Measurements from ENCODE around the gene GRID1. TPM values are rescaled to one million over a fixed set of nuclear protein-coding genes. Genes with fewer than 3 reads are reported as not detected.

The GRID1 gene
- total RNA-seq, 1 donor from 2014 or later, result 7.1 TPM

DNA sequence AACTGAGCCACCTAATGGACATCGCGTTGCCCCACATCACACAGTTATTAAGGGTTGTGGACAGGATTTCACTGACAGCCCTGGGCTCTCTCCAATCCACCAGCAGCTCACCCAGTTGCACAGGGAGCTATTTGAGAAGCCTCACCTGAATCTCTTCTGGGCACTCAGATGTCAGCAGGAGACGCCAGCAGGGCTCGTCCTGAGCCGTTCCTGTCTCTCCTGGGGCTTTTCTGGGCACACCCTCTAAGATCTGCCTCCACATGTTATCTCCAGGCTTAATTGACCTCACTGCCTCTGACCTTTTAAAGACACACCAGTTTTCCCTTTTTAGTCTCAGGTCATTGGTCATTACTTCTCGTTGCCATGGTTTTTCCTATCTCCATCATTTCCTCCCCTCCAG, 63.0 kb downstream of the GRID1 start:
- no peak for DNase-seq (ENCODE audit: extremely low spot score in 2 of 2)
- H3K9me3 ChIP-seq, result no peaks in the 10 kb centered on the region
- no peak for TF ChIP-seq POLR2A (IDR thresholded peaks at IDR 0.05)
- TF ChIP-seq, protein P1, sequence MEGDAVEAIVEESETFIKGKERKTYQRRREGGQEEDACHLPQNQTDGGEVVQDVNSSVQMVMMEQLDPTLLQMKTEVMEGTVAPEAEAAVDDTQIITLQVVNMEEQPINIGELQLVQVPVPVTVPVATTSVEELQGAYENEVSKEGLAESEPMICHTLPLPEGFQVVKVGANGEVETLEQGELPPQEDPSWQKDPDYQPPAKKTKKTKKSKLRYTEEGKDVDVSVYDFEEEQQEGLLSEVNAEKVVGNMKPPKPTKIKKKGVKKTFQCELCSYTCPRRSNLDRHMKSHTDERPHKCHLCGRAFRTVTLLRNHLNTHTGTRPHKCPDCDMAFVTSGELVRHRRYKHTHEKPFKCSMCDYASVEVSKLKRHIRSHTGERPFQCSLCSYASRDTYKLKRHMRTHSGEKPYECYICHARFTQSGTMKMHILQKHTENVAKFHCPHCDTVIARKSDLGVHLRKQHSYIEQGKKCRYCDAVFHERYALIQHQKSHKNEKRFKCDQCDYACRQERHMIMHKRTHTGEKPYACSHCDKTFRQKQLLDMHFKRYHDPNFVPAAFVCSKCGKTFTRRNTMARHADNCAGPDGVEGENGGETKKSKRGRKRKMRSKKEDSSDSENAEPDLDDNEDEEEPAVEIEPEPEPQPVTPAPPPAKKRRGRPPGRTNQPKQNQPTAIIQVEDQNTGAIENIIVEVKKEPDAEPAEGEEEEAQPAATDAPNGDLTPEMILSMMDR (IDR thresholded peaks at IDR 0.05), result no peak
- TF ChIP-seq POLR2AphosphoS5 (IDR thresholded peaks at IDR 0.05; ENCODE audit: insufficient read depth in 1 of 2, low read depth in 1 of 2), result no peak
- intact Hi-C loops (cut with DNase I), result no loop called here
- no peak overlapping the region for H3K27ac ChIP-seq
- no peaks in the 10 kb centered on the region for H3K27me3 ChIP-seq
- no peak overlapping the region for H3K4me3 ChIP-seq
- no peaks in the 10 kb centered on the region for H3K36me3 ChIP-seq
- no peaks in the 10 kb centered on the region for H3K4me1 ChIP-seq

DNA sequence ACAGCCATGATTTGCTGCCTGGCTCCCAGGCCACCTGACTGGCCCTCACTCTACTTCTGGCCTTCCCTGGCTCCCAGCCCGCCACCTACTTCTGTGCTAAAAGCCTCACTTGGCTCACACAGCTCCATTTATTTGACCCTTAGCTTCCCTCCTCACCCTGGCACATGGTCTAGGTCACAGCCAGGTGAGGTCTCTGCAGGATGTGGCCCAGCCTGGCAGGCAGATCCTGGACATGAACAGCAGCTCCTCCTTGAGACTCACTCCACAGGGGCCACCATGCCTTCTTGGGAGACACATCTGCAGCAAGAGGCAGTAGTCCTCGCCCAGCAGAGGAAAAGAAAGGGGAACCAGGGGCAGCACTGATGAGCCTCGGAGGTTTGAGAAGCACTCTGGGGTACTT, 64.6 kb downstream of the GRID1 start:
- TF ChIP-seq POLR2AphosphoS5 (IDR thresholded peaks at IDR 0.05; ENCODE audit: insufficient read depth in 1 of 2, low read depth in 1 of 2) (no peak), POLR2A (IDR thresholded peaks at IDR 0.05) (no peak)
- TF ChIP-seq, protein P1 (IDR thresholded peaks at IDR 0.05), result no peak
- Histone ChIP-seq H3K4me3 (no peak overlapping the region), H3K9me3 (no peaks in the 10 kb centered on the region), H3K27ac (no peak overlapping the region), H3K4me1 (no peaks in the 10 kb centered on the region), H3K36me3 (no peaks in the 10 kb centered on the region), H3K27me3 (no peaks in the 10 kb centered on the region)
- intact Hi-C loops (cut with DNase I), result no loop called here
- no peak for DNase-seq (ENCODE audit: extremely low spot score in 2 of 2)

DNA sequence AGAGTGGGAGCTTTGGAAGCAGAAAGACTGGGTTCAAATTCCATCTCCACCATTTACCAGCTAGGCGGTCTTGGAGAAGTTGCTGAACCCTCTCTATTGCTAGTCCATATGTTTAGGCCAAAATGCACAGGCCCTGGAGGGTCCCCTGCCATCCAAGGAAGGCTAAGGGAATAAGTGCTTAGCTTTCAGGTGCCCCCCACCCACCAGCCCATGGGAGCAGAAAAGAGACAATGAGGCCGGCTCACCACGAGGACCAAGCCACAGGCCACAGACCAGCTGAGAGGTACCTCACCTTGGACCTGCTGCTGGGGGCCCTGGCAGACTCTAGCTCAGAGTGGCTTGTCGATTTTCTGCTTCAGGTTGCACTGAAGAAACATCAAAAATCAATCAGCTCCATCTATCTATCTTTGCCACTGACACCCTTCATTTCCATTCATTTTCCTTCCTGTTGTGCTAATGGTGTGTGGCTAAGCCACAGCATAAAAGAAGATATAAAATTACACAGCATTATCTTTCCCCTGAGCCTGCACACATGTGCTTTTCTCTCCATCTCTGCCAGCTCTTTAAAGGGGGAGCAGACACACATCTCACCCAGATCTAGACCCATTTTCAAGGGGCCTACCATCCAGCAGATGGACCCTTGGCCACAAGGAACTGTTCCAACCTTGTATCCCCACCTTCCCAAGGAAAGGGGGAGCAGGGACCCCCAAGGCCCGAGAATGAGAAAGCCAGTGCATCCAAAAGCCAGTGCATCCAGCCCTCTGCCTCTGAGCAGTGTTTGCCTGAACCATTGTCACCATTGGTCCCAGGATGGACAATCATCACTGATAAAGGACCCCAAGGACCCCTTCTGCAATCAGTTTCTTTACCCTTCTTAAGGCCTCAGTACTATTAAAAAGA, 65.4 kb downstream of the GRID1 start:
- no peak overlapping the region for H3K4me3 ChIP-seq
- no peaks in the 10 kb centered on the region for H3K9me3 ChIP-seq
- intact Hi-C loops (cut with DNase I), result no loop called here
- no peak overlapping the region for H3K27ac ChIP-seq
- DNase-seq (ENCODE audit: extremely low spot score in 2 of 2), result peak; percentile 34 to 74
- no peaks in the 10 kb centered on the region for H3K27me3 ChIP-seq
- TF ChIP-seq POLR2AphosphoS5 (IDR thresholded peaks at IDR 0.05; ENCODE audit: insufficient read depth in 1 of 2, low read depth in 1 of 2) (no peak), POLR2A (IDR thresholded peaks at IDR 0.05) (no peak)
- TF ChIP-seq, protein P1 (IDR thresholded peaks at IDR 0.05), result no peak
- no peaks in the 10 kb centered on the region for H3K36me3 ChIP-seq
- H3K4me1 ChIP-seq, result no peaks in the 10 kb centered on the region

DNA sequence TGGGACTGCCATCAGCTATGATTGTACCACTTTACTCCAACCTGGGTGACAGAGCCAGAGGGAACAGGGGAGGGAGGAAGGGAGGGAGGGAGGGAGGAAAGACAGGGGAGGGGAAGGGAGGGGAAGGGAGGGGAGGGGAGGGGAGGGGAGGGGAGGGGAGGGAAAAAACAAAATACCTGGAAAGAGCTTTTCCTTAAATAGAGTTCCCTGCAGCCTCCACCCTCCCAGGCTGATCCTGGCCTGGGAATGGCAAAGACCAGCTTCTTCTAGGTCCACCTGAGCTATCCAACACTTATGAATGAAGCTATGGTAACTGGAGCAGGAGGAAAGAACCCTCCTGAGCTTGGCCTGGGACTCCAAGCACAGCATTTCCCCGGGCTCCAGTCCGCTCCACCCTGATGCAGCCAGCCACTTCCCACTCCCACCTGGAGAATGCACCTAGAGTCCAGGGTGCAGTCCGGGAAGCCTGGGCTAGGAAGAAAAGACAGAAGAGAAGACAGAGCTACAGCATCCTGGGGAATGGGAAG, 66.1 kb downstream of the GRID1 start:
- no peak overlapping the region for H3K4me3 ChIP-seq
- no peak for TF ChIP-seq POLR2AphosphoS5 (IDR thresholded peaks at IDR 0.05; ENCODE audit: insufficient read depth in 1 of 2, low read depth in 1 of 2)
- TF ChIP-seq POLR2A (IDR thresholded peaks at IDR 0.05), result no peak
- TF ChIP-seq, protein P1 (IDR thresholded peaks at IDR 0.05), result no peak
- no peaks in the 10 kb centered on the region for H3K36me3 ChIP-seq
- DNase-seq (ENCODE audit: extremely low spot score in 2 of 2), result peak; percentile 18 to 61
- no peaks in the 10 kb centered on the region for H3K9me3 ChIP-seq
- H3K27me3 ChIP-seq, result no peaks in the 10 kb centered on the region
- H3K27ac ChIP-seq, result no peak overlapping the region
- intact Hi-C loops (cut with DNase I), result no loop called here
- H3K4me1 ChIP-seq, result no peaks in the 10 kb centered on the region

DNA sequence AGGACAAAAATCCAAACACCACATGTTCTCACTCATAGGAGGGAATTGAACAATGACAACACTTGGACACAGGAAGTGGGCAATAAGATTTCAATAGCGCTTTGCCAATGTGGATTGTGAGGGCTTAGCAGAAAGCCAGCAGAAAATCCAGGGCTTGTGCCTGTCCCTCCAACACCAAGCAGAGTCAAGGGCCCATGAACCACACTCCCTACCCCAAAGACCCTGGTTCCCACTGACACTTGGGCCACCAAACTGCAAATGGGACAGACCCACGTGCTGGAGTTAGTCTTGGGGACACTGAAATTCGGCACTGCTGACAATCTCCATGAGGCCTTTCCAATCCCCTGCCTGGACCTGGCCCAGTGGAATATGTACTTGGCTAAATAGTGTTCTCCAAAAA, 67.0 kb downstream of the GRID1 start:
- no peak for TF ChIP-seq POLR2A (IDR thresholded peaks at IDR 0.05)
- no peak for TF ChIP-seq POLR2AphosphoS5 (IDR thresholded peaks at IDR 0.05; ENCODE audit: insufficient read depth in 1 of 2, low read depth in 1 of 2)
- TF ChIP-seq, protein P1 (IDR thresholded peaks at IDR 0.05), result no peak
- Histone ChIP-seq H3K4me3 (no peak overlapping the region), H3K4me1 (no peaks in the 10 kb centered on the region), H3K27me3 (no peaks in the 10 kb centered on the region), H3K27ac (no peak overlapping the region), H3K36me3 (no peaks in the 10 kb centered on the region), H3K9me3 (no peaks in the 10 kb centered on the region)
- peak; percentile 47 to 55 for DNase-seq (ENCODE audit: extremely low spot score in 2 of 2)
- intact Hi-C loops (cut with DNase I), result no loop called here
